Measurements from ENCODE around the gene RCAN2. TPM values are rescaled to one million over a fixed set of nuclear protein-coding genes. Genes with fewer than 3 reads are reported as not detected.

RCAN2 gene
- total RNA-seq, 2 donors from 2014 or later, result 3.6 to 7.0 TPM

DNA sequence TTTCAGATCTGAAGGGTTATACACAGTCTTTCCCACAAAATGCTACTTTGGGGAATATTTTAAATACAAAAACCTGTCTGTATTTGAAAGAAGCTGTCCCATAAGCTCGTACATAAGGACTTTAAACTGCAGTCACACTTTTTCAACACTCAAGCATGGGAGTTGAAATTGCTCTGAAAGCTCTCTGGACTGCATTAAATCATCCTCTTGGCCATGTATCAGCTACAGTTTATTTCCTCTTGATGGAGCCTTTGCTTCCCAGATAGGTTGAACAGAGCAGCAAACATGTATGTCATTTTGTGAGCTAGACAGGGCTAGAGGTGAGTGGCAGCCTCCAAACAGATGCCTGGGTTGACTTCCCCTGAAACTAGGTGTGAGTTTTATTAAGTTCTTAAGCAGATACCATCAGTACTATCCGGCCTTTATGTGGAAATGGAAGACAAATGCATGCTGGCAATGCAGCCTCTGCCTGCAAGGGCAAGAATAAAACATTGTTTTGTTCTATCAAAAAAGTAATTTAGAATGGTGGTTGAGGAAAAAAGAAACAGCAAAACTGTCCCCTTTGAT is 214.6 kb downstream of the RCAN2 start:
- Histone ChIP-seq H3K4me1 (no peaks in the 10 kb centered on the region), H3K36me3 (no peaks in the 10 kb centered on the region), H3K27me3 (no peaks in the 10 kb centered on the region), H3K9me3 (no peaks in the 10 kb centered on the region), H3K9ac (ENCODE audit: low read depth in 2 of 2, low read length in 2 of 2) (no peak overlapping the region), H3K4me3 (no peak overlapping the region), H3K27ac (no peak overlapping the region)
- no peak for DNase-seq
- TF ChIP-seq, protein P1, sequence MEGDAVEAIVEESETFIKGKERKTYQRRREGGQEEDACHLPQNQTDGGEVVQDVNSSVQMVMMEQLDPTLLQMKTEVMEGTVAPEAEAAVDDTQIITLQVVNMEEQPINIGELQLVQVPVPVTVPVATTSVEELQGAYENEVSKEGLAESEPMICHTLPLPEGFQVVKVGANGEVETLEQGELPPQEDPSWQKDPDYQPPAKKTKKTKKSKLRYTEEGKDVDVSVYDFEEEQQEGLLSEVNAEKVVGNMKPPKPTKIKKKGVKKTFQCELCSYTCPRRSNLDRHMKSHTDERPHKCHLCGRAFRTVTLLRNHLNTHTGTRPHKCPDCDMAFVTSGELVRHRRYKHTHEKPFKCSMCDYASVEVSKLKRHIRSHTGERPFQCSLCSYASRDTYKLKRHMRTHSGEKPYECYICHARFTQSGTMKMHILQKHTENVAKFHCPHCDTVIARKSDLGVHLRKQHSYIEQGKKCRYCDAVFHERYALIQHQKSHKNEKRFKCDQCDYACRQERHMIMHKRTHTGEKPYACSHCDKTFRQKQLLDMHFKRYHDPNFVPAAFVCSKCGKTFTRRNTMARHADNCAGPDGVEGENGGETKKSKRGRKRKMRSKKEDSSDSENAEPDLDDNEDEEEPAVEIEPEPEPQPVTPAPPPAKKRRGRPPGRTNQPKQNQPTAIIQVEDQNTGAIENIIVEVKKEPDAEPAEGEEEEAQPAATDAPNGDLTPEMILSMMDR (IDR thresholded peaks at IDR 0.05), result no peak
- intact Hi-C loops (cut with DNase I), result no loop called here

GRCh38 chr6:46274502-46274901 is 216.7 kb downstream of the RCAN2 start:
- H3K27ac ChIP-seq, result no peak overlapping the region

GRCh38 chr6:46273911-46274310 is 217.3 kb downstream of the RCAN2 start:
- H3K9me3 ChIP-seq, result no peaks in the 10 kb centered on the region
- no peak overlapping the region for H3K4me3 ChIP-seq
- intact Hi-C loops (cut with DNase I), result no loop called here
- DNase-seq, result no peak
- H3K27ac ChIP-seq, result no peak overlapping the region
- H3K27me3 ChIP-seq, result no peaks in the 10 kb centered on the region
- no peaks in the 10 kb centered on the region for H3K36me3 ChIP-seq
- no peak overlapping the region for H3K9ac ChIP-seq (ENCODE audit: low read depth in 2 of 2, low read length in 2 of 2)
- TF ChIP-seq, protein P1 (IDR thresholded peaks at IDR 0.05), result no peak
- no peaks in the 10 kb centered on the region for H3K4me1 ChIP-seq

More at GRCh38 chr6:46274502-46274901, 216.7 kb downstream of the RCAN2 start:
- TF ChIP-seq, protein P1 (IDR thresholded peaks at IDR 0.05), result no peak
- Histone ChIP-seq H3K9me3 (no peaks in the 10 kb centered on the region), H3K36me3 (no peaks in the 10 kb centered on the region), H3K4me1 (no peaks in the 10 kb centered on the region), H3K9ac (ENCODE audit: low read depth in 2 of 2, low read length in 2 of 2) (no peak overlapping the region), H3K27me3 (no peaks in the 10 kb centered on the region), H3K4me3 (no peak overlapping the region)
- intact Hi-C loops (cut with DNase I), result no loop called here
- DNase-seq, result no peak

DNA sequence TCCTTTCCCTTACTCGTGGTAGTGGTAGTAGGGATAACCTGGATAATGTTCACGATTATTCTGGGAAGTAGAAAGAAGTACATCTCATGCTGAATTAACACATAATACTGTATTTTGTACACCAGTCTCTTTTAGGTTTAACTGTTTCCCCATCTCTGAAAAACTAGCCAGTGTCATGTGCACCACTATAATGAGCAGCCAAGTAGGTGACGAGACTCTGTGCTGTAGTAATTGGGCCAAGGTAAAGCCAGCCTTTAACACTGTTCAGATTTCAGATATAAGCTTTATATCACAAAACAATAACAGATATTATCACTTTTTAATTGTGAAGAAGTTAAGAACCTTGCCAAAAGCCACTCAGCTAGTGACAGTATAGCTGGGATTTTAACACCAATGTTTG is 219.5 kb downstream of the RCAN2 start:
- no peak overlapping the region for H3K27ac ChIP-seq
- H3K4me3 ChIP-seq, result no peak overlapping the region
- DNase-seq, result no peak
- TF ChIP-seq, protein P1 (IDR thresholded peaks at IDR 0.05), result no peak
- no peaks in the 10 kb centered on the region for H3K27me3 ChIP-seq
- no peaks in the 10 kb centered on the region for H3K4me1 ChIP-seq
- no peaks in the 10 kb centered on the region for H3K9me3 ChIP-seq
- intact Hi-C loops (cut with DNase I), result no loop called here
- no peak overlapping the region for H3K9ac ChIP-seq (ENCODE audit: low read depth in 2 of 2, low read length in 2 of 2)
- H3K36me3 ChIP-seq, result no peaks in the 10 kb centered on the region

- no peaks in the 10 kb centered on the region for H3K36me3 ChIP-seq
- no peak overlapping the region for H3K4me3 ChIP-seq
- no peaks in the 10 kb centered on the region for H3K9me3 ChIP-seq
- no peaks in the 10 kb centered on the region for H3K27me3 ChIP-seq
- H3K4me1 ChIP-seq, result no peaks in the 10 kb centered on the region
- TF ChIP-seq, protein P1 (IDR thresholded peaks at IDR 0.05), result no peak
- no peak overlapping the region for H3K9ac ChIP-seq (ENCODE audit: low read depth in 2 of 2, low read length in 2 of 2)
- intact Hi-C loops (cut with DNase I), result no loop called here
- H3K27ac ChIP-seq, result no peak overlapping the region
- no peak for DNase-seq
These were observed 220.1 kb downstream of the RCAN2 start for GRCh38 chr6:46271107-46271506.
